ENCODE measurements around the gene LSS.

GRCh38 chr21:46181436-46181835 is 47.1 kb downstream of the LSS start:
- TF ChIP-seq CTCF (IDR thresholded peaks at IDR 0.05) (no peak), POLR2AphosphoS5 (IDR thresholded peaks at IDR 0.05; ENCODE audit: insufficient read depth in 1 of 2, low read depth in 1 of 2) (no peak), POLR2A (IDR thresholded peaks at IDR 0.05) (no peak)

Measured in vagina (tissue), 2 donors.